Neutrophil (primary cell): ENCODE results near the gene NGB.

Experiments
- H3K27ac ChIP-seq: fragments of 200-600 bp; sonication (generic); 2 replicates; pipeline ENCODE4 v1.5.1; 2016; ENCODE audit warnings: mild to moderate bottlenecking, moderate library complexity
- H3K27me3 ChIP-seq: fragments of 200-600 bp; sonication (generic); 2 replicates; pipeline ENCODE4 v1.6.0; 2016; ENCODE audit warnings: mild to moderate bottlenecking
- H3K36me3 ChIP-seq: fragments of 200-600 bp; sonication (generic); 2 replicates; pipeline ENCODE4 v1.5.1; 2017
- H3K4me1 ChIP-seq, 2 experiments: fragments of 200-600 bp in 1 of 2; sonication (generic) in 1 of 2; 1 replicate in 1 of 2; 2 replicates in 1 of 2; pipeline versions ENCODE4 v1.5.1 to v1.6.1; 2013 to 2016; ENCODE audit warnings: low read depth in 1 of 2, low read length in 1 of 2, mild to moderate bottlenecking in 1 of 2, moderate library complexity in 1 of 2; ENCODE audit not compliant: control insufficient read depth in 1 of 2, insufficient read depth in 1 of 2
- H3K4me3 ChIP-seq, 2 experiments: fragments of 200-600 bp in 1 of 2; sonication (generic) in 1 of 2; 1 replicate in 1 of 2; 2 replicates in 1 of 2; pipeline ENCODE4 v1.5.1; 2013 to 2016; ENCODE audit warnings: low read depth in 1 of 2, low read length in 1 of 2, mild to moderate bottlenecking in 1 of 2, moderate library complexity in 1 of 2
- H3K9me3 ChIP-seq: fragments of 200-600 bp; sonication (generic); 2 replicates; pipeline ENCODE4 v1.5.1; 2016
- TF ChIP-seq, protein P1 (sequence below): fragments of 200-600 bp; sonication (generic); IDR thresholded peaks from 2 replicates; pipeline ENCODE4 v1.5.1; 2016; ENCODE audit warnings: antibody characterized with exemption

The NGB gene

DNA sequence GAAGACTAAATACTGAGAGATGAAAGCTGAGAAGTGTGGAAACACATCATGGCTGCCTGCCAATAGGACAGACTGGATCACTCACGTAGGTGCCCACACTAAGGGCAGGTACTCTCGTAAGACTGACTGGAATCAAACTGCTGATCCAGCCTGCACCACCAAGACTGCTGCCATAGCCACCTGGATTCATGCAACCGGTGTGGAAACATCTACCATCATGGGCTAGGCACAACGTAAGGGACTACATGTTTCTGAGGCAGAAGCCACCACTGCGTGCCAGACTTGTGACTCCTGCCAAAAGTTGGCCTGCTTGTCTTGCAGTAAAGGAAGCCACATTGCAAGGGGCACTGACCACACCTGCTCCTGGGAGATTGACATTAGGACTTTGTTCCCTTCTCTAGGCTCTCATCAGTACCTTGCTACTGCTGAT, 45.9 kb upstream of the NGB start:
- TF ChIP-seq, protein P1, sequence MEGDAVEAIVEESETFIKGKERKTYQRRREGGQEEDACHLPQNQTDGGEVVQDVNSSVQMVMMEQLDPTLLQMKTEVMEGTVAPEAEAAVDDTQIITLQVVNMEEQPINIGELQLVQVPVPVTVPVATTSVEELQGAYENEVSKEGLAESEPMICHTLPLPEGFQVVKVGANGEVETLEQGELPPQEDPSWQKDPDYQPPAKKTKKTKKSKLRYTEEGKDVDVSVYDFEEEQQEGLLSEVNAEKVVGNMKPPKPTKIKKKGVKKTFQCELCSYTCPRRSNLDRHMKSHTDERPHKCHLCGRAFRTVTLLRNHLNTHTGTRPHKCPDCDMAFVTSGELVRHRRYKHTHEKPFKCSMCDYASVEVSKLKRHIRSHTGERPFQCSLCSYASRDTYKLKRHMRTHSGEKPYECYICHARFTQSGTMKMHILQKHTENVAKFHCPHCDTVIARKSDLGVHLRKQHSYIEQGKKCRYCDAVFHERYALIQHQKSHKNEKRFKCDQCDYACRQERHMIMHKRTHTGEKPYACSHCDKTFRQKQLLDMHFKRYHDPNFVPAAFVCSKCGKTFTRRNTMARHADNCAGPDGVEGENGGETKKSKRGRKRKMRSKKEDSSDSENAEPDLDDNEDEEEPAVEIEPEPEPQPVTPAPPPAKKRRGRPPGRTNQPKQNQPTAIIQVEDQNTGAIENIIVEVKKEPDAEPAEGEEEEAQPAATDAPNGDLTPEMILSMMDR: no peak
- Histone ChIP-seq H3K4me3 (no peak overlapping the region), H3K27ac (no peak overlapping the region), H3K36me3 (no peaks in the 10 kb centered on the region), H3K9me3 (no peaks in the 10 kb centered on the region), H3K4me1 (peaks cover 7% of the 10 kb centered on the region in 2 experiments), H3K27me3 (no peaks in the 10 kb centered on the region)

DNA sequence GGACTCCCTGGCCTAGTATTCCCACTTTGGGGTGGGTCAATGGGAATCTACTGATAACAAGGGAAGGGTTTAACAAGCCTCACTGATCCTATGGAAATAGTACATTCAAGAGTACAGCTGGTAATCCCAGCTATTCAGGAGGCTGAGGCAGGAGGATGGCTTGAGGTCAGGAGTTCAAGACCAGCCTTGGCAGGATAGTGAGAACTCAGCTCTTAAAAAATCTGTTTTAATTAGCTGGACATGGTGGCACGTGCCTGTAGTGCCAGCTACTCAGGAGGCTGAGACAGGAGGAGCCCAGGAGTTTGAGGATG, 45.1 kb upstream of the NGB start:
- Histone ChIP-seq H3K36me3 (no peaks in the 10 kb centered on the region), H3K4me1 (peaks cover 8 to 10% of the 10 kb centered on the region in 2 experiments), H3K4me3 (no peak overlapping the region), H3K9me3 (no peaks in the 10 kb centered on the region), H3K27ac (no peak overlapping the region), H3K27me3 (no peaks in the 10 kb centered on the region)
- TF ChIP-seq, protein P1: no peak

DNA sequence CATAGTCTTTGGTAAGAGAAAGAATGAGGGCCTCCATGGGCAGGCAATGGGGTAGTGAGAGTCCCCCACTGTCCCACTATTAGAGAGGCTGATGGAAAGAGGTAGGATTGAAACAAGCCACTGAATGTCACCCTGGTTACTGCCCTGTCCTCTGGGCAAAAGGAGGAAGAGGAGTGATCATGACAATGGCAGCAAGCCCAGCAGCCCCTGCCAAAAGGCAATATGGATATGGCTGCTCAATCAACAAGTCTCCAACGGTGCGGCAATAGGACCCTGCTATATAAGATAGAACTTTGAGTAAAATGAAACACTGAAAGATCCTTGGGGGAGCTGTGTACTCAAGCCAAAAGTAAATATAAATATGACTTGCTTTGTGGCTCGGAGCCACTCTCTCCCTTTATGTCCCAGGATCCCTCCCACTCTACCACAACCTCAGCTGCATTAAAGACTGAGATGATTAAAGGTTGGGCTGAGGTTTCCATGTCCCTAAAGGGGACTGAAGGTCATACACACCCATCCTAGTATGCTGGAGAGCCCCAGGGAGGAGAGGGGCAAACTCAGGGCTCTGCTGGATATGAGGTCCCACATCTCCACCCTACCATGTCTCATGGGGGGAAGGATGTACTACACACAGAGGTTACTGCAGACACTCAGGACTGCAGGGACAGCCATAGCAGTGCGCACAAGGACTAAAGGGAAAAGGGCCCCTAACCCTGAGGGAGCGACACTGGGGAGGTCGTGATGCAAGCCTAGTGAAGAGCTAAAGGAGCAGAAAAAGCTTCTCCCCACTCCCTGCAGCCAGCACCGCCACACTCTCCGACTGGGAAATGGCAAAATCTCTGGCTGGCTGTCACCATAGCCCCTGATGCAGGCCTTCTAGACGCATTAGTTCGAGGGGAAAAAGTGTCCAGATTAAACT, 43.8 kb upstream of the NGB start:
- Histone ChIP-seq H3K36me3 (no peaks in the 10 kb centered on the region), H3K4me1 (peaks cover 6 to 10% of the 10 kb centered on the region in 2 experiments), H3K27ac (no peak overlapping the region), H3K4me3 (no peak overlapping the region), H3K9me3 (no peaks in the 10 kb centered on the region), H3K27me3 (no peaks in the 10 kb centered on the region)
- TF ChIP-seq, protein P1: no peak

DNA sequence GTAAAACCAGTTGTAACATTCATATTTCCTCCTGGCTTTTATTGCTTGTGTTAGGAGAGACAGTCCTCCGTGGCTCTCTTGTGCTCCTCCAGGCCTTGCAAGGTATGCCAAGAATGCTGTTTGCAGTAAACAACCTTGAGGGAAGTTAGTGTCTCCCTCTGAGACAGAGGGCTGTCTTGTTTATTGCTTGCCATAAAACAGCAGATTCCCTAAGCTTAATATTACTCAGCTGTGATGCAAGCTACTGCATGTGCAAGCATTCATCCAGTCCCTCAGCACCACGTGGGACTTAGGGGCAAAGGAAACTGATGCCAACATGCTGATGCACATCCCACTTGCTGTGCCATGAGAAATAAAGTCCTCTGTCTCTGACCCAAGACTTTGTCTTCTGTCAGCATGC, 43.0 kb upstream of the NGB start:
- Histone ChIP-seq H3K27ac (no peak overlapping the region), H3K27me3 (no peaks in the 10 kb centered on the region), H3K9me3 (no peaks in the 10 kb centered on the region), H3K36me3 (no peaks in the 10 kb centered on the region), H3K4me3 (no peak overlapping the region), H3K4me1 (peaks cover 9 to 15% of the 10 kb centered on the region in 2 experiments)
- TF ChIP-seq, protein P1: no peak

DNA sequence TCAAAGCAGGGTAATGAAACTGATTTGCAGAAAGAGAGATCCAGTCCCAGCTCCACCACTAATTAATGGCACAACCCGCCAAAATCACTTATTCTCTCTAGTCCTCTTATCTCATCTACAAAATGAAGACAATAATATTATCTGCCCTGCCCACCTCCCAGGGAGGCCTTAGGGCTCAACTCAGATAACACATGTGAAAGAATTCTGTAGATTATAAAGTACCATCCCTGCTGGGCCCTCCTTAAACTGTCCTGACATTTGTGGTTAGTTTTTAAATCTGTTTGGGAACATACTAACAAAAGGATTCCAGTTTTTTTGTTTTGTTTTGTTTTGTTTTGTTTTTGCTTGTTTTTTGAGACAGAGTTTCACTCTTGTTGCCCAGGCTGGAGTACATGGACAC, 42.4 kb upstream of the NGB start:
- H3K27me3 ChIP-seq: no peaks in the 10 kb centered on the region
- H3K4me1 ChIP-seq: peaks cover 14 to 22% of the 10 kb centered on the region in 2 experiments
- H3K36me3 ChIP-seq: no peaks in the 10 kb centered on the region
- no peaks in the 10 kb centered on the region for H3K9me3 ChIP-seq
- no peak overlapping the region for H3K27ac ChIP-seq
- TF ChIP-seq, protein P1: no peak
- H3K4me3 ChIP-seq: no peak overlapping the region
